H9 (cell line): ENCODE measurements around the gene FOXP4. TPM values are rescaled to one million over a fixed set of nuclear protein-coding genes. Genes with fewer than 3 reads are reported as not detected.

Experiments
- DNase-seq: peaks from one replicate; pipeline ENCODE4 v3.0.0-alpha.2; 2017
- H2AFZ ChIP-seq: one replicate; pipeline ENCODE4 v1.6.1; 2013; ENCODE audit warnings: mild to moderate bottlenecking, low read length, control low read depth, moderate library complexity
- H2AK5ac ChIP-seq: 2 replicates; pipeline ENCODE4 v1.6.1; 2013; ENCODE audit warnings: low read length, control low read depth, mixed read lengths; ENCODE audit not compliant: insufficient read length
- H2BK120ac ChIP-seq: one replicate; pipeline ENCODE4 v1.6.1; 2013; ENCODE audit warnings: low read depth, mild to moderate bottlenecking, low read length, control low read depth, inconsistent platforms; ENCODE audit not compliant: poor library complexity, severe bottlenecking
- H2BK12ac ChIP-seq: 2 replicates; pipeline ENCODE4 v1.6.1; 2013; ENCODE audit warnings: low read length, control low read depth, mixed read lengths, low read depth; ENCODE audit not compliant: insufficient read length
- H2BK15ac ChIP-seq: 2 replicates; pipeline ENCODE4 v1.6.1; 2013; ENCODE audit warnings: low read depth, low read length, control low read depth
- H2BK20ac ChIP-seq: one replicate; pipeline ENCODE4 v1.6.1; 2013; ENCODE audit warnings: low read depth, mild to moderate bottlenecking, low read length, control low read depth, inconsistent platforms; ENCODE audit not compliant: poor library complexity, severe bottlenecking
- H2BK5ac ChIP-seq: 2 replicates; pipeline ENCODE4 v1.6.1; 2013; ENCODE audit warnings: low read length, control low read depth, mixed read lengths; ENCODE audit not compliant: insufficient read length
- H3K14ac ChIP-seq: 2 replicates; pipeline ENCODE4 v1.6.1; 2013; ENCODE audit warnings: low read length, control low read depth; ENCODE audit not compliant: insufficient read depth
- H3K18ac ChIP-seq: 2 replicates; pipeline ENCODE4 v1.6.1; 2013; ENCODE audit warnings: low read depth, mild to moderate bottlenecking, mixed read lengths, low read length, control low read depth; ENCODE audit not compliant: insufficient read length
- H3K23ac ChIP-seq: 2 replicates; pipeline ENCODE4 v1.6.1; 2013; ENCODE audit warnings: low read length, control low read depth, mixed read lengths, low read depth; ENCODE audit not compliant: insufficient read length
- H3K23me2 ChIP-seq: 2 replicates; pipeline ENCODE4 v1.6.1; 2013; ENCODE audit warnings: low read depth, mild to moderate bottlenecking, mixed read lengths, low read length, control low read depth; ENCODE audit not compliant: insufficient read length, poor library complexity, severe bottlenecking
- H3K27ac ChIP-seq: 2 replicates; pipeline ENCODE4 v1.5.1; 2013; ENCODE audit warnings: low read length, control low read depth, mixed read lengths, low read depth; ENCODE audit not compliant: insufficient read length
- H3K27me3 ChIP-seq: 2 replicates; pipeline ENCODE4 v1.6.1; 2013; ENCODE audit warnings: low read length, control low read depth, inconsistent platforms; ENCODE audit not compliant: insufficient read depth
- H3K4ac ChIP-seq: 2 replicates; pipeline ENCODE4 v1.6.1; 2013; ENCODE audit warnings: low read depth, mild to moderate bottlenecking, control low read depth, inconsistent platforms, low read length, moderate library complexity
- H3K4me1 ChIP-seq: 2 replicates; pipeline ENCODE4 v1.6.1; 2013; ENCODE audit warnings: low read length, control low read depth, inconsistent platforms; ENCODE audit not compliant: insufficient read depth
- H3K4me2 ChIP-seq: 2 replicates; pipeline ENCODE4 v1.6.1; 2013; ENCODE audit warnings: low read length, control low read depth, mixed read lengths; ENCODE audit not compliant: insufficient read length, insufficient read depth
- H3K56ac ChIP-seq: 2 replicates; pipeline ENCODE4 v1.6.1; 2013; ENCODE audit warnings: low read depth, mild to moderate bottlenecking, mixed read lengths, low read length, control low read depth; ENCODE audit not compliant: insufficient read length
- H3K79me1 ChIP-seq: 2 replicates; pipeline ENCODE4 v1.6.1; 2013; ENCODE audit warnings: low read depth, mild to moderate bottlenecking, moderate library complexity, low read length, control low read depth, inconsistent platforms; ENCODE audit not compliant: insufficient read depth, poor library complexity, severe bottlenecking
- H3K79me2 ChIP-seq: 2 replicates; pipeline ENCODE4 v1.6.1; 2013; ENCODE audit warnings: low read length, control low read depth, inconsistent platforms; ENCODE audit not compliant: insufficient read depth
- H3K9ac ChIP-seq: 2 replicates; pipeline ENCODE4 v1.6.1; 2013; ENCODE audit warnings: low read length, control low read depth, mixed read lengths; ENCODE audit not compliant: insufficient read length; ENCODE audit errors: extremely low read depth
- H3K9me3 ChIP-seq: one replicate; pipeline ENCODE4 v1.6.1; 2013; ENCODE audit warnings: low read depth, low read length, inconsistent platforms; ENCODE audit not compliant: control insufficient read depth
- H3T11ph ChIP-seq: one replicate; pipeline ENCODE4 v1.6.1; 2013; ENCODE audit warnings: mild to moderate bottlenecking, low read length, control low read depth, inconsistent platforms
- H4K20me1 ChIP-seq: one replicate; pipeline ENCODE4 v1.6.1; 2013; ENCODE audit not compliant: control insufficient read depth, insufficient read length, insufficient read depth
- H4K5ac ChIP-seq: 2 replicates; pipeline ENCODE4 v1.6.1; 2013; ENCODE audit warnings: low read depth, mild to moderate bottlenecking, mixed read lengths, low read length, control low read depth; ENCODE audit not compliant: insufficient read length
- H4K8ac ChIP-seq: replicated peaks from 2 replicates; pipeline ENCODE4 v1.6.1; 2013; ENCODE audit warnings: low read length, control low read depth, mixed read lengths, low read depth; ENCODE audit not compliant: insufficient read length
- H4K91ac ChIP-seq: 2 replicates; pipeline ENCODE4 v1.6.1; 2013; ENCODE audit warnings: low read depth, mild to moderate bottlenecking, moderate library complexity, mixed read lengths, low read length, control low read depth; ENCODE audit not compliant: insufficient read length
- H3K27ac Mint-ChIP-seq, 3 experiments: 2 replicates in 2 of 3; 3 replicates in 1 of 3; pipeline ENCODE4 v1.8.0; 2020 to 2021; ENCODE audit warnings: mixed read lengths in 3 of 3, mild to moderate bottlenecking in 1 of 3, moderate library complexity in 1 of 3
- H3K27me3 Mint-ChIP-seq: 2 replicates; pipeline ENCODE4 v1.8.0; 2021; ENCODE audit warnings: low read depth, mild to moderate bottlenecking, moderate library complexity, mixed read lengths
- H3K36me3 Mint-ChIP-seq, 3 experiments: 2 replicates in 2 of 3; 3 replicates in 1 of 3; pipeline ENCODE4 v1.8.0; 2020 to 2021; ENCODE audit warnings: low read depth in 3 of 3, mixed read lengths in 3 of 3; ENCODE audit not compliant: insufficient read depth in 1 of 3
- H3K4me1 Mint-ChIP-seq, 2 experiments: 2 replicates each; pipeline ENCODE4 v1.8.0; 2020; ENCODE audit warnings: mixed read lengths in 2 of 2
- H3K4me3 Mint-ChIP-seq, 2 experiments: 2 replicates in 1 of 2; 3 replicates in 1 of 2; pipeline ENCODE4 v1.8.0; 2020 to 2021; ENCODE audit warnings: mild to moderate bottlenecking in 2 of 2, mixed read lengths in 2 of 2, moderate library complexity in 1 of 2
- H3K9me3 Mint-ChIP-seq, 2 experiments: 2 replicates in 1 of 2; 3 replicates in 1 of 2; pipeline ENCODE4 v1.8.0; 2020; ENCODE audit warnings: mild to moderate bottlenecking in 2 of 2, mixed read lengths in 2 of 2, moderate library complexity in 1 of 2
- CTCF ChIP-seq: fragments of 200-600 bp; sonication (generic); conservative IDR thresholded peaks from 3 replicates; pipeline ENCODE4 v1.8.0; 2021; ENCODE audit warnings: antibody characterized with exemption, mild to moderate bottlenecking
- WGBS: extraction: QIAGEN DNeasy Blood & Tissue Kit; methylation state at CpG from one replicate; pipeline ENCODE4 v1.1.7; 2013; ENCODE audit warnings: missing lambda C conversion rate, low lambda C conversion rate, mixed read lengths; ENCODE audit not compliant: insufficient read length; ENCODE audit errors: extremely low coverage; 5-methylcytosine and 5-hydroxymethylcytosine counted together
- total RNA-seq: library from RNA; stranded (reverse); gene quantifications from 2 replicates; pipeline ENCODE4 v1.2.1, GENCODE V29; 2021

FOXP4 gene
- total RNA-seq, 1 experiment from 2014 or later = 18.2 TPM

GRCh38 chr6:41531591-41532582 is 14.3 kb upstream of the FOXP4 start:
- TF ChIP-seq CTCF = no peak
- Histone ChIP-seq H2BK120ac (no peak overlapping the region), H2AK5ac (no peak overlapping the region), H4K91ac (no peak overlapping the region), H3K79me1 (no peaks in the 10 kb centered on the region), H2BK20ac (no peak overlapping the region), H3K18ac (no peak overlapping the region), H2BK15ac (no peak overlapping the region), H3K9ac (no peak overlapping the region), H3K27ac (no peak overlapping the region), H3K4me2 (no peak overlapping the region), H4K8ac (no peak overlapping the region), H3K56ac (no peak overlapping the region), H2BK5ac (no peak overlapping the region), H3T11ph (no peak overlapping the region), H4K5ac (no peak overlapping the region), H2BK12ac (no peak overlapping the region), H4K20me1 (peaks cover 3% of the 10 kb centered on the region), H3K9me3 (no peaks in the 10 kb centered on the region), H3K4me1 (no peaks in the 10 kb centered on the region), H3K23ac (no peak overlapping the region), H3K14ac (no peak overlapping the region; the same call in 1 of the 2 replicates), H3K27me3 (peaks cover 3% of the 10 kb centered on the region; the same call in 1 of the 2 replicates), H3K23me2 (no peaks in the 10 kb centered on the region), H3K79me2 (no peaks in the 10 kb centered on the region), H3K4ac (no peak overlapping the region), H2AFZ (no peak overlapping the region)
- DNase-seq = no peak
- WGBS = no CpG with 5 or more reads among the region's 22 CpGs
- Mint-ChIP-seq H3K36me3 (no peaks in the 10 kb centered on the region), H3K27ac (peak overlapping the region in 2 of 3 experiments; percentile 13 to 35; a peak in 1 of 7 replicates), H3K27me3 (peaks cover 98% of the 10 kb centered on the region), H3K4me3 (peak overlapping the region in 1 of 2 experiments; percentile 8; a peak in 2 of 5 replicates), H3K9me3 (no peaks in the 10 kb centered on the region), H3K4me1 (peaks cover 29 to 49% of the 10 kb centered on the region in 2 experiments)
